NCI-H524 treated with DMSO at 0.1 percent for 48 hours (cell line): ENCODE measurements around the gene CCR6.
A peak's percentile ranks its signal among the peaks of the same experiment; 100 is the strongest.

Source experiments
- DNase-seq: peaks from one replicate; lab custom pipeline; 2025; lab: John Stamatoyannopoulos, UW

The CCR6 gene

GRCh38 chr6:167098825-167099225, 24.1 kb upstream of the CCR6 start:
- no peak for DNase-seq

DNA sequence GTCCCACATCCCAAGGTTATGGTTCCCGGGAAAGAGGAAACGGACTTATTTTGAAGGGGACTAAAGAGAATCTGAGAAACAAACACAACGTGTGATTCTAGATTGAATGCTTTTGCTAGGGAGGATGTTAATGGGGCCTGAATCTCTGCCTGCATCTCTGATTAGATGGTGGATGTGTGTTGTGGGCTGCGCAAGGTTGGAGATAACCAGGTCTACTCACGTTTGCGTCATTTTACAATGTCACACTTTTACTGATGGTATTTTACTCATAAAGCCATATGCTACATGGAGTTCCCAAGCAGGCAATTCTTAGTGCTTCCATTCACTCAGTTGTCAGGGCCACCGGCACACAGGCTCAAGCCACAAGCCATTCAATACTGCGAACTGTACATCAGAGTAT, 23.2 kb upstream of the CCR6 start:
- DNase-seq, result no peak

- peak; percentile 19 for DNase-seq
These were observed 22.6 kb upstream of the CCR6 start for GRCh38 chr6:167100241-167100674.

- no peak for DNase-seq
These were observed 20.6 kb upstream of the CCR6 start for GRCh38 chr6:167102318-167102717.

GRCh38 chr6:167103041-167103891, 19.6 kb upstream of the CCR6 start:
- no peak for DNase-seq

GRCh38 chr6:167104388-167104787, 18.5 kb upstream of the CCR6 start:
- DNase-seq, result no peak

DNA sequence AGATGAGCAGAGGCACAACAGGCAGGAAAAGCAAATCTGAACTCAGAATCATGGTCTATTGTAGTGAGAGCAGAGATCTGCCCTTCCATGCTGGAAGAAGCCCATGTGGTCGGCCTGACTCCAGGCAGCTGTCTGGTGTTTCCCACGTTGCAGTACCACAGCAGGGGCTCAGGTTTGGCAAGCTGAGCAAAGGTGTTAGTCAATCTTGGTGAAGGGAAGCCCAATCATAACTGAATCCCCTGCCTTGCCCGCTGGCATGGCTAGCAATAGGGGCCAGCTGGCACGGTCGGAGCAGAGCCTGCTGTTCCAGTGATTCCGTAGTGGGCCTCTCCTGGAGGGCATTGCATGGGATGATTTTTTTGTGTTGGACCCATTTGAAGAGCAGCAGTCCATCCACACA, 17.8 kb upstream of the CCR6 start:
- no peak for DNase-seq

DNA sequence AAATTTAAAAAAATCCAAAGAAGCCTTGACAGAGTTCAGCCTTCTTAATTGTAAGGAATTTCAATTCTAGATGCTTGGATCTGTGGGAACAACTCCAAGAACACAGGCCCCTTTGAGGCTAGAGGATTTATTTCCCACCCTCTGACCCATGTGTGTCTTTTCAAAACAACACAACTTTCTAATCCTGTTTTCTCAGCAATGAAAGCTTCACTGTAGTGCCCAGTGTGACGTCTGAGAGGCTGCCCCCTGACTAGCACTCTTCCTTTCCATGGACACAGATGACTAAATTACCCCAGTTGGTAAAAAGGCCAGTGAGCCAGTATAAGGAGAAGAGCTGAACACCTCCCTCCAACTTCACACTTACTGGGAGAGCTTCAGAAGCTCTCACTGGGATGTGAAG, 16.5 kb upstream of the CCR6 start:
- no peak for DNase-seq

GRCh38 chr6:167107787-167108186, 15.1 kb upstream of the CCR6 start:
- DNase-seq, result no peak

- DNase-seq, result no peak
These were observed 14.6 kb upstream of the CCR6 start for GRCh38 chr6:167108278-167108677.

DNA sequence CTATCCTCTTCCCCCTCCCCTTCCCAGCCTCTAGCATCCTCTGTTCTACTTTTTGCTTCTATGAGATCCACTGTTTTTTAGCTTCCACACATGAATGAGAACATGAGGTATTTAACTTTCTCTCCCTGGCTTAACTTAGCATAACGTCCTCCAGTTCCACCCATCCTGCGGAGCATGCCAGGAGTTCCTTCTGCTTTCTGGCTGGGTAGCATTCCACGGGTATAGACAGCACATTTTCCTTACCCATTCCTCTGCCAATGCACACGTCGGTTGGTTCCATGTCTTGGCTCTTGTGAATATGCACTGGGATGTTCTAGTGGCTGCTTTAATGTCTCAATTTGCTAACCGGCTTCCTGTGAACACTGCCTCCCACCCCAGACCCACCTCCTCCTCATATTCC, 13.2 kb upstream of the CCR6 start:
- DNase-seq, result no peak

- no peak for DNase-seq
These were observed 11.3 kb upstream of the CCR6 start for GRCh38 chr6:167111597-167111996.

DNA sequence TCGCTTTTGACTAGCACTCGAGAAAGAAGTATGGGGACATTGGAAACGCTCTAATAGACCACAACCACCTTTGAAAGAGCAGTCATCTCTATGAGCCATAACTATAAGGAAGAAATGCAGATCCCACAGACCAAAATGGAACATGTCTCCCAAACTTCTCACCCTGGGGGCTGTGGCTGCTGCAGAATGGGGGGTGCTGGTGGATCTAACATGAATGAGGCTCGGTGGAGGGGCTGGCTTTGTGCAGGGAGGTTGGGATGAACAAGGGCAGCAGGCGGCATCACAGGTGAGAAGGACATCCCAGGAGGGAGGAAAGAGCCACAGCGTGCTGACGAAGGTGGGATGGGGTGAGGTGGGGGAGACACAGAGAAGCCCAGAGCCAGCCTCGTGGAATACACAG, 10.5 kb upstream of the CCR6 start:
- DNase-seq, result no peak

GRCh38 chr6:167113047-167113754, 9.7 kb upstream of the CCR6 start:
- DNase-seq, result no peak

GRCh38 chr6:167113935-167114910, 8.7 kb upstream of the CCR6 start:
- DNase-seq, result no peak

DNA sequence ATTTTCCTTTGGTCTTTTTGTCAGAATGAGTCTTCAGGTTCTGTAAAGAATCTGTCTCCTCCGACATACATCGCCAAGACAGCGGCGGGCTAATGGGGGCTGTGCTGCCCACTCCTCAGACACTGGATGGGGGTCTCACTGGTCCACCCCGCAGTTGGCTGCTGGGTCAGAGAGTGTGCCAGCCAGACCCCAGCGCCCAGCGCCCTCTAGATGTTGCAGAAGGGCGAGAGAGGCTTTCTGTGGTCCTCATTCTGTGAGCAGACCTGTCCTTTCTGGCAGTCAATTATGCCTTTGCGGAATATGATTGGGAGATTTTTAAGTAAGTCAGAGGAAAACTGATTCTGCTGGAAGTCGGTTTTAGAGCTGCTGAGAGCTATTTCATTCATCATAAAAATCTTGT, 7.8 kb upstream of the CCR6 start:
- DNase-seq, result no peak

DNA sequence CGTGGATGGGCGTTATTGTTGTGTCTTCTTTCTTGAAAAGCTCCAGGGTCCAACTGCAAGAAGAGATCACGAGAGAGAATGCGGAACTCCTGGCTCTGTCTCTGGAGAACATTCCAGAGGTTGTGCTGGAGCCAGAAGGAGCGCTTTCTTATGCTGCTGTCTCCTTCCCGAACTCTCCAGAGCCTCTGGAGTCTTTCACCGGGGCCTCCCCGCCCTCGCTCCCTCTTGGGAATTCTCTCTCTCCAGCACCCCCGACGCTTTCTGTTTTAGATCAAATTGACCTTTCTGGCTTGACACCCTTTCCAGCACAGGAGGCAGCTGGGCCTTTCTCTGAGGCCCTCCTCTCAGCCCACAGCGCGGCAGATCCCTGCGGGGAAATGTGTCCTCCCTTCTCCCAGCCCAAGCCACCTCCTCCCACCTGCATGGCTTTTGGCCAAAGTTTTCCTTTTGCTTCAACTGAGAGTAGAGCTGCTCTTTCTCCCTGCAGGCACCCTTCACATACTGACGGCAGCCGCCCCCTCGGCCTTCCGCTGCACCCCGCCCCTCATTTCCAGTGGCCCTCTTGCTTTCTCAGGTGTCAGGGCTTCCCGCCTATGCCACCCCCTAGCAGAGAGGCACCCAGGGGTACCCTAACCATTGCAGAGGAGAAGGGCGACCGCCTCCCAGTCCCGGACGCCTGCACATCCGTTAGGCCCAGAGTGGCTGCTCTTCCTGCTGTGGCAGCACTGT, 6.6 kb upstream of the CCR6 start:
- DNase-seq, result no peak

GRCh38 chr6:167116838-167117228, 6.1 kb upstream of the CCR6 start:
- no peak for DNase-seq

GRCh38 chr6:167118006-167118405, 4.9 kb upstream of the CCR6 start:
- DNase-seq, result no peak

- no peak for DNase-seq
These were observed 4.1 kb upstream of the CCR6 start for GRCh38 chr6:167118839-167119238.
